ENCODE results near the gene MRPL36.

Gene MRPL36

DNA sequence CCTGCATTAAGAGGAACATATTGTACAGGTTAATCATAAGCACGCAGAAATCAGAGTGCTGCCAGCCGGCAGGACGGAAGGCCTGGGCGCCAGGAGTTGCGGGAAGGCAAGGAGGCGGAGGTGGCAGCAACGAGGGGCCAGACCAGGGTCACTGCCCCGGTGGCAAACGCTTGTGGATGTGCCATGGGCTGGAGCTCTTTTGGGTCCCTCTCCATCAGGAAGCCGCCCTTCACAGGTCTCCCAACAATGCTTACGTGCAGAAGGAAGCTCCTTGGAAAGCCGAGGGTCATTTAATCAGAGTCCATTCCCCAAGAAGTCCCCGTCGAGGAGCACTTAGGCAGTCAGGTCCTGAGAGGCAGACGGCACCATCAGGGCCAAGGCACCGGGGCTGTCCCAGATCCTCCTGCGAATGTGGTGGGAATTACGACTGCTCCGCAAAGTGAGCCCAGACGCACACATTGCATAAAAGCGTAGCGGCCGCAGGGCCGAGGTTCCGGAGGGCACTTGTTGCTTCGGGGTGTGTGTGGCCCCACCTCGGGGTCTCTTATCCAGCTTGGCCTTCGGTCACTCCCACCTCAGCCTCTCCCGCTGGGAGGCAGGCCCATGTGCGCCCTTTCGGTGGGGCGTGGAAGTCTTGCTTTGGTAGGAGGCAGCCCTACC is 20.5 kb downstream of the MRPL36 start:
- Histone ChIP-seq H3K79me2 (ENCODE audit: low read length) (no peaks in the 10 kb centered on the region), H3K9ac (ENCODE audit: low read length) (no peak overlapping the region), H3K27ac (ENCODE audit: low read length) (no peak overlapping the region), H3K36me3 (replicated peaks; ENCODE audit: insufficient read depth, low read length) (no peaks in the 10 kb centered on the region), H3K9me2 (replicated peaks; ENCODE audit: insufficient read depth, low read length) (no peaks in the 10 kb centered on the region), H3K4me1 (ENCODE audit: low read length) (no peaks in the 10 kb centered on the region), H2AFZ (ENCODE audit: low read length) (no peak overlapping the region), H3K4me2 (ENCODE audit: low read depth, low read length) (no peak overlapping the region), H4K20me1 (ENCODE audit: insufficient read depth, low read length) (no peaks in the 10 kb centered on the region), H3K27me3 (replicated peaks; ENCODE audit: insufficient read depth, low read length) (no peaks in the 10 kb centered on the region), H3F3A (ENCODE audit: insufficient read depth, low read length) (no peaks in the 10 kb centered on the region), H3K9me3 (replicated peaks; ENCODE audit: insufficient read depth, low read length) (no peaks in the 10 kb centered on the region), H3K4me3 (ENCODE audit: low read length) (no peak overlapping the region)
- TF ChIP-seq EZH2phosphoT487 (IDR thresholded peaks at IDR 0.05; ENCODE audit: low read length) (no peak), EZH2 (optimal IDR thresholded peaks at IDR 0.05; ENCODE audit: low read depth, low read length) (no peak)
- TF ChIP-seq, protein P1, sequence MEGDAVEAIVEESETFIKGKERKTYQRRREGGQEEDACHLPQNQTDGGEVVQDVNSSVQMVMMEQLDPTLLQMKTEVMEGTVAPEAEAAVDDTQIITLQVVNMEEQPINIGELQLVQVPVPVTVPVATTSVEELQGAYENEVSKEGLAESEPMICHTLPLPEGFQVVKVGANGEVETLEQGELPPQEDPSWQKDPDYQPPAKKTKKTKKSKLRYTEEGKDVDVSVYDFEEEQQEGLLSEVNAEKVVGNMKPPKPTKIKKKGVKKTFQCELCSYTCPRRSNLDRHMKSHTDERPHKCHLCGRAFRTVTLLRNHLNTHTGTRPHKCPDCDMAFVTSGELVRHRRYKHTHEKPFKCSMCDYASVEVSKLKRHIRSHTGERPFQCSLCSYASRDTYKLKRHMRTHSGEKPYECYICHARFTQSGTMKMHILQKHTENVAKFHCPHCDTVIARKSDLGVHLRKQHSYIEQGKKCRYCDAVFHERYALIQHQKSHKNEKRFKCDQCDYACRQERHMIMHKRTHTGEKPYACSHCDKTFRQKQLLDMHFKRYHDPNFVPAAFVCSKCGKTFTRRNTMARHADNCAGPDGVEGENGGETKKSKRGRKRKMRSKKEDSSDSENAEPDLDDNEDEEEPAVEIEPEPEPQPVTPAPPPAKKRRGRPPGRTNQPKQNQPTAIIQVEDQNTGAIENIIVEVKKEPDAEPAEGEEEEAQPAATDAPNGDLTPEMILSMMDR (IDR thresholded peaks at IDR 0.05; ENCODE audit: low read length) = no peak
- no peak for DNase-seq

GRCh38 chr5:1778138-1779020 is 21.3 kb downstream of the MRPL36 start:
- Histone ChIP-seq H3K36me3 (replicated peaks; ENCODE audit: insufficient read depth, low read length) (no peaks in the 10 kb centered on the region), H3F3A (ENCODE audit: insufficient read depth, low read length) (no peaks in the 10 kb centered on the region), H2AFZ (ENCODE audit: low read length) (no peak overlapping the region), H3K9me3 (replicated peaks; ENCODE audit: insufficient read depth, low read length) (no peaks in the 10 kb centered on the region), H3K4me3 (ENCODE audit: low read length) (no peak overlapping the region), H3K9me2 (replicated peaks; ENCODE audit: insufficient read depth, low read length) (no peaks in the 10 kb centered on the region), H3K4me1 (ENCODE audit: low read length) (no peaks in the 10 kb centered on the region), H4K20me1 (ENCODE audit: insufficient read depth, low read length) (no peaks in the 10 kb centered on the region), H3K9ac (ENCODE audit: low read length) (no peak overlapping the region), H3K27ac (ENCODE audit: low read length) (no peak overlapping the region), H3K27me3 (replicated peaks; ENCODE audit: insufficient read depth, low read length) (no peaks in the 10 kb centered on the region), H3K79me2 (ENCODE audit: low read length) (no peaks in the 10 kb centered on the region), H3K4me2 (ENCODE audit: low read depth, low read length) (no peak overlapping the region)
- TF ChIP-seq, protein P1 (IDR thresholded peaks at IDR 0.05; ENCODE audit: low read length) = no peak
- TF ChIP-seq EZH2 (optimal IDR thresholded peaks at IDR 0.05; ENCODE audit: low read depth, low read length) = no peak
- no peak for TF ChIP-seq EZH2phosphoT487 (IDR thresholded peaks at IDR 0.05; ENCODE audit: low read length)
- DNase-seq = no peak

GRCh38 chr5:1777281-1778137 is 22.1 kb downstream of the MRPL36 start:
- Histone ChIP-seq H3K36me3 (replicated peaks; ENCODE audit: insufficient read depth, low read length) (no peaks in the 10 kb centered on the region), H2AFZ (ENCODE audit: low read length) (no peak overlapping the region), H3K27ac (ENCODE audit: low read length) (no peak overlapping the region), H3K9ac (ENCODE audit: low read length) (no peak overlapping the region), H3K4me1 (ENCODE audit: low read length) (no peaks in the 10 kb centered on the region), H3K79me2 (ENCODE audit: low read length) (no peaks in the 10 kb centered on the region), H3F3A (ENCODE audit: insufficient read depth, low read length) (no peaks in the 10 kb centered on the region), H4K20me1 (ENCODE audit: insufficient read depth, low read length) (no peaks in the 10 kb centered on the region), H3K4me2 (ENCODE audit: low read depth, low read length) (no peak overlapping the region), H3K27me3 (replicated peaks; ENCODE audit: insufficient read depth, low read length) (no peaks in the 10 kb centered on the region), H3K9me3 (replicated peaks; ENCODE audit: insufficient read depth, low read length) (no peaks in the 10 kb centered on the region), H3K9me2 (replicated peaks; ENCODE audit: insufficient read depth, low read length) (no peaks in the 10 kb centered on the region), H3K4me3 (ENCODE audit: low read length) (no peak overlapping the region)
- TF ChIP-seq EZH2phosphoT487 (IDR thresholded peaks at IDR 0.05; ENCODE audit: low read length) (no peak), EZH2 (optimal IDR thresholded peaks at IDR 0.05; ENCODE audit: low read depth, low read length) (no peak)
- TF ChIP-seq, protein P1 (IDR thresholded peaks at IDR 0.05; ENCODE audit: low read length) = no peak
- no peak for DNase-seq
